ENCODE data around the gene LATS2. TPM values are rescaled to one million over a fixed set of nuclear protein-coding genes. Genes with fewer than 3 reads are reported as not detected.

Gene LATS2
- total and polyA plus RNA-seq, 10 donors: 2.5 to 34.6 (median 22.6) TPM

GRCh38 chr13:20973886-20974425, 87.4 kb downstream of the LATS2 start:
- intact Hi-C loops (cut with DNase I; ENCODE audit: low total_unique reads): no loop called here
- Histone ChIP-seq H3K9me3 (no peaks in the 10 kb centered on the region), H3K27ac (no peak overlapping the region), H3K36me3 (peaks cover 0 to 71% (median 30%) of the 10 kb centered on the region in 6 donors), H3K4me1 (no peaks in the 10 kb centered on the region), H3K4me3 (no peak overlapping the region), H3K27me3 (replicated peaks in 1 of 7) (no peaks in the 10 kb centered on the region)
- WGBS, 5 donors: 85 to 95% (median 92%) methylated on average over 8 of the region's 8 CpGs
- DNase-seq: no peak
- no peak for TF ChIP-seq POLR2AphosphoS5 (IDR thresholded peaks at IDR 0.05)
- no peak for TF ChIP-seq POLR2A (IDR thresholded peaks at IDR 0.05)
- TF ChIP-seq CTCF (IDR thresholded peaks at IDR 0.05 in 8 of 11, conservative IDR thresholded peaks at IDR 0.05 in 3 of 11): no peak

- Histone ChIP-seq H3K9me3 (no peaks in the 10 kb centered on the region), H3K4me3 (no peak overlapping the region), H3K36me3 (peaks cover 0 to 59% (median 27%) of the 10 kb centered on the region in 6 donors), H3K4me1 (no peaks in the 10 kb centered on the region), H3K27me3 (replicated peaks in 1 of 7) (no peaks in the 10 kb centered on the region), H3K27ac (no peak overlapping the region)
- WGBS, 5 donors: 88 to 98% (median 90%) methylated on average over 2 of the region's 2 CpGs
- TF ChIP-seq POLR2A (IDR thresholded peaks at IDR 0.05): no peak
- no peak for TF ChIP-seq POLR2AphosphoS5 (IDR thresholded peaks at IDR 0.05)
- TF ChIP-seq CTCF (IDR thresholded peaks at IDR 0.05 in 8 of 11, conservative IDR thresholded peaks at IDR 0.05 in 3 of 11): no peak
- intact Hi-C loops (cut with DNase I; ENCODE audit: low total_unique reads): no loop called here
- no peak for DNase-seq
Measured at GRCh38 chr13:20972731-20973130, 88.7 kb downstream of the LATS2 start.

- WGBS, 5 donors: 67 to 82% (median 74%) methylated on average over 1 of the region's 1 CpG
- DNase-seq: no peak
- H3K4me3 ChIP-seq: no peak overlapping the region
- H3K9me3 ChIP-seq: no peaks in the 10 kb centered on the region
- TF ChIP-seq CTCF (IDR thresholded peaks at IDR 0.05 in 8 of 11, conservative IDR thresholded peaks at IDR 0.05 in 3 of 11) (no peak), POLR2AphosphoS5 (IDR thresholded peaks at IDR 0.05) (no peak), POLR2A (IDR thresholded peaks at IDR 0.05) (no peak)
- H3K27me3 ChIP-seq (replicated peaks in 1 of 7): no peaks in the 10 kb centered on the region
- no peaks in the 10 kb centered on the region for H3K4me1 ChIP-seq
- H3K27ac ChIP-seq: no peak overlapping the region
- intact Hi-C loops (cut with DNase I; ENCODE audit: low total_unique reads): no loop called here
- H3K36me3 ChIP-seq: peaks cover 0 to 25% (median 7%) of the 10 kb centered on the region in 6 donors
Measured at GRCh38 chr13:20969182-20969581, 92.2 kb downstream of the LATS2 start.

GRCh38 chr13:20968745-20969144, 92.6 kb downstream of the LATS2 start:
- Histone ChIP-seq H3K9me3 (no peaks in the 10 kb centered on the region), H3K36me3 (peaks cover 0 to 21% (median 7%) of the 10 kb centered on the region in 6 donors), H3K27me3 (replicated peaks in 1 of 7) (no peaks in the 10 kb centered on the region), H3K4me1 (no peaks in the 10 kb centered on the region), H3K4me3 (no peak overlapping the region), H3K27ac (no peak overlapping the region)
- TF ChIP-seq POLR2AphosphoS5 (IDR thresholded peaks at IDR 0.05): no peak
- TF ChIP-seq POLR2A (IDR thresholded peaks at IDR 0.05): no peak
- TF ChIP-seq CTCF (IDR thresholded peaks at IDR 0.05 in 8 of 11, conservative IDR thresholded peaks at IDR 0.05 in 3 of 11): no peak
- intact Hi-C loops (cut with DNase I; ENCODE audit: low total_unique reads): no loop called here
- 26 to 38% (median 32%) methylated on average over 2 of the region's 2 CpGs for WGBS, 5 donors
- DNase-seq: no peak
